ENCODE measurements around the gene SPRYD4.
A peak's percentile ranks its signal among the peaks of the same experiment; 100 is the strongest.

Gene SPRYD4

DNA sequence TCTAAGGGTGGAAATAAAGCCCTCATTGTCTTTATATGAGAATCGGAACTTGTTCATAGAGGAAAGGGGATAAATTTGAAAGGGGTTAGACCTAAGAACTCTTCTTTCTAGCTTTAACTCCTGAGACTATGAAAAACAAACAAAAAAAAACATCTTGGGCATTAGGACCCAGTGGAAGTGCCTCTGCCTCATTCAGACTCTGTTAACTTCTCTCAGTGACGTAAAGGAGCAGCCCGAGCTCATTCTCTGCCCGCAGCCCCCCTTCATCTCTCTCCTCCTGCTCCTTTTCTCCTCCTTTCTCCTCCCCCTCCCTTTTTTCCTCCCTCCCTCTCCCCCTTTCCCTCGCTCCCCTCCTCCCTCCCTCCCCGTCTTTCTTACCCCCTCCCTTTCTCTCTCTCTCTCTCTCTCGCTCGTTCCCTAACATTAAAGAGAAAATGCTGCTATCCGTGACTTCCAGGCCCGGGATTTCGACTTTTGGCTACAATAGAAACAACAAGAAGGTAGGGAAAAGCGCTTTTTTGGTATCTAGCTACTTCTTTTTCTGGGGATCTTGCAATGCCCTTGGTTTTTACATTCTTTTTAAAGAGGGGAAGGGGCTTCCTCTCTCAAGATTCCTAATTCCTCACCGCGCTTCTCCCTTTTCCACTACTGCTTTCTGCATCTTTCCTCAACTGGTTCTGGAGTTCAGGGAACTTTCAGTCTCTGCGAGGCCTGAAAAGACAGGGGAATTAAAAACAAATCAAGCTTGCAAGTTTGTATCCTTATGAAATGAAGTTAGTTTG lies 53.4 kb downstream of the SPRYD4 start, which contains the start of gene RBMS2:
Gene RBMS2 (plus strand): TSS at position 231 of the 782 bp plus-strand sequence. CDS start 204 bp downstream, at position 435.
- TF ChIP-seq, protein P1, sequence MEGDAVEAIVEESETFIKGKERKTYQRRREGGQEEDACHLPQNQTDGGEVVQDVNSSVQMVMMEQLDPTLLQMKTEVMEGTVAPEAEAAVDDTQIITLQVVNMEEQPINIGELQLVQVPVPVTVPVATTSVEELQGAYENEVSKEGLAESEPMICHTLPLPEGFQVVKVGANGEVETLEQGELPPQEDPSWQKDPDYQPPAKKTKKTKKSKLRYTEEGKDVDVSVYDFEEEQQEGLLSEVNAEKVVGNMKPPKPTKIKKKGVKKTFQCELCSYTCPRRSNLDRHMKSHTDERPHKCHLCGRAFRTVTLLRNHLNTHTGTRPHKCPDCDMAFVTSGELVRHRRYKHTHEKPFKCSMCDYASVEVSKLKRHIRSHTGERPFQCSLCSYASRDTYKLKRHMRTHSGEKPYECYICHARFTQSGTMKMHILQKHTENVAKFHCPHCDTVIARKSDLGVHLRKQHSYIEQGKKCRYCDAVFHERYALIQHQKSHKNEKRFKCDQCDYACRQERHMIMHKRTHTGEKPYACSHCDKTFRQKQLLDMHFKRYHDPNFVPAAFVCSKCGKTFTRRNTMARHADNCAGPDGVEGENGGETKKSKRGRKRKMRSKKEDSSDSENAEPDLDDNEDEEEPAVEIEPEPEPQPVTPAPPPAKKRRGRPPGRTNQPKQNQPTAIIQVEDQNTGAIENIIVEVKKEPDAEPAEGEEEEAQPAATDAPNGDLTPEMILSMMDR (IDR thresholded peaks at IDR 0.05; ENCODE audit: low read depth, low read length) = no peak
- H3K4me3 ChIP-seq (replicated peaks in 1 of 2; ENCODE audit: low read depth in 2 of 2, low read length in 2 of 2) = peak within 1 kb of the TSS; percentile 59 to 72
- DNase-seq (ENCODE audit: low read depth in 2 of 2) = peak; percentile 96

DNA sequence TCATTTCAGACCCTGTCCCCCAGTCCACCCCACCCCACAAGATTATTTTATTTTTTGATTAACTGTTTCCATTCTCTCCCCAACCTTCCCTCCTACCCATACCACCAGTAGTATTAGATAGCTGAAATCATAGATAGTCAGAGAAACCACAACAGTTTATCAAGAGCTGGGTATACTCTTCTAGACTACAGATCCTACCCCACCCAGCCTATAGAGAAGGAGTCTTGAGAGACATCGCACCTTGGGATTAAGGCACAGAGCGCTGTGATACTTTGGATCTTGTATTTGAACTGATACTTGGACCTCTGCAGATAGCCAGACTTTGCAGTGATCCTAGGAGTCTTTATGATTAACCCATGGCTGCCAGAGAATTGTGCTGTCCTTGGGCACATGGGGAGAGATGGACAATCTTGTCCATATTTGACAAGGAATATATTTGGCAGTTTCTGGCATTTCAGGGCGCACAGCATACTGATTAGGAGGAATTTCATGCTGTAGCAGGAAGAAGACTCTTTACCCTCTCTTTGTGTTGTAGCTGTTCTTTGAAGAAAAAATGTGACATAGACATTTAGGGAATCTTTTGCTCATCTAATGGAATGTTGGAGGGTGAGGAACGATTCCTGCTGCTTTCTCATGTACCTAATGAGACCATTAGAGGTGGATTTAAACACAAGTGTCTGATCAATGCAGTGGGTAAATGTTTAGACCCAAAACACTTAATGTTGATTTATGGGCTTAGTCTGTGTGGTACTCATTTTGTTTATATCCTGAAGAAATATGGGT lies 54.2 kb downstream of the SPRYD4 start:
- H3K4me3 ChIP-seq (replicated peaks in 1 of 2; ENCODE audit: low read depth in 2 of 2, low read length in 2 of 2) = peak overlapping the region; percentile 59 to 72
- DNase-seq (ENCODE audit: low read depth in 2 of 2) = peak; percentile 33 to 45
- TF ChIP-seq, protein P1 (IDR thresholded peaks at IDR 0.05; ENCODE audit: low read depth, low read length) = no peak

DNA sequence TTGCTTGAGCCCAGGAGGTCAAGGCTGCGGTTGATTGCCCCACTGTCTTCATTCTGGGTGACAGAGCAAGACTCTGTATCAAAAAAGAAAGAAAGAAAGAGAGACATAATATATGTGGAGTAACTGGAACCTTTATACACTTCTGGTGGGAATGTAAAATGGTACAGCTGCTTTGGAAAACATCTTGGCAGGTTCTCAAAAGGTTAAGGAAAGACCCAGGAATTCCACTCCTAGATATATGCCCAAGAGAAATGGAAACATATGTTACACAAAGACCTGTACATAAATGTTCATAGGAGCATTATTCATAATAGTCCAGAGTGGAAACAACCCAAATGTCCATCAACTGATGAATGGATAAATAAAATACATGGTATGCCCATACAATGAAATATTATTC lies 60.5 kb downstream of the SPRYD4 start:
- peak in 1 of 2 donors; percentile 52 for DNase-seq (ENCODE audit: low read depth in 2 of 2)
- H3K4me3 ChIP-seq (replicated peaks in 1 of 2; ENCODE audit: low read depth in 2 of 2, low read length in 2 of 2) = no peak overlapping the region
- TF ChIP-seq, protein P1 (IDR thresholded peaks at IDR 0.05; ENCODE audit: low read depth, low read length) = no peak

Measured in cardiac fibroblast (primary cell).